NCI-H2081 (cell line): ENCODE measurements around the gene CD93.

ENCODE experiments used
- DNase-seq, 2 experiments: peaks; one replicate each; lab custom pipeline; 2025; lab: John Stamatoyannopoulos, UW

CD93 gene

DNA sequence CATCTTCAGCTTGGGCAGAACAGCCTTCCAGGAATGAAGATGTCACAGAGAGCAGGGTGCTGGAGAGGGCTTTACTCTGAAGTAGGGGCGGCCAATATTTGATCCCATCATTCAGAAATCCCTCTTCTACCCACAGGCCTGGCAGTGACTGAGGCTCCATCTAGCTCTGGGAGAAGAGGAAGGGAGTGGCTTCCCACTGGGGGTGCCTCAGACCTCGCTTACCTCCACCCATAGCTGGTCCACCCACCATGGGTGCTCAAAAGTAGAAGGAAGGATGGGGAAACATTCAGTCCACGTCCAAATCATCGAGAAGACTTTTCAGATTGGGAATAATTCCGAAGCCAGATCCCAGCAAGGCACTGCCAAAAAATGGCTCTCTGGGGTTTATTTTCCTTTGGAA lies 24.9 kb downstream of the CD93 start:
- no peak for DNase-seq

GRCh38 chr20:23060629-23061028 lies 25.5 kb downstream of the CD93 start:
- DNase-seq: no peak

GRCh38 chr20:23059846-23060245 lies 26.3 kb downstream of the CD93 start:
- DNase-seq: no peak

GRCh38 chr20:23059001-23059400 lies 27.1 kb downstream of the CD93 start:
- DNase-seq: no peak

GRCh38 chr20:23058240-23058639 lies 27.9 kb downstream of the CD93 start:
- no peak for DNase-seq

- no peak for DNase-seq
Observed at GRCh38 chr20:23052904-23053303, 33.2 kb downstream of the CD93 start.

GRCh38 chr20:23050847-23051627 lies 35.1 kb downstream of the CD93 start:
- DNase-seq: no peak

GRCh38 chr20:23050076-23050838 lies 35.9 kb downstream of the CD93 start:
- DNase-seq: no peak

DNA sequence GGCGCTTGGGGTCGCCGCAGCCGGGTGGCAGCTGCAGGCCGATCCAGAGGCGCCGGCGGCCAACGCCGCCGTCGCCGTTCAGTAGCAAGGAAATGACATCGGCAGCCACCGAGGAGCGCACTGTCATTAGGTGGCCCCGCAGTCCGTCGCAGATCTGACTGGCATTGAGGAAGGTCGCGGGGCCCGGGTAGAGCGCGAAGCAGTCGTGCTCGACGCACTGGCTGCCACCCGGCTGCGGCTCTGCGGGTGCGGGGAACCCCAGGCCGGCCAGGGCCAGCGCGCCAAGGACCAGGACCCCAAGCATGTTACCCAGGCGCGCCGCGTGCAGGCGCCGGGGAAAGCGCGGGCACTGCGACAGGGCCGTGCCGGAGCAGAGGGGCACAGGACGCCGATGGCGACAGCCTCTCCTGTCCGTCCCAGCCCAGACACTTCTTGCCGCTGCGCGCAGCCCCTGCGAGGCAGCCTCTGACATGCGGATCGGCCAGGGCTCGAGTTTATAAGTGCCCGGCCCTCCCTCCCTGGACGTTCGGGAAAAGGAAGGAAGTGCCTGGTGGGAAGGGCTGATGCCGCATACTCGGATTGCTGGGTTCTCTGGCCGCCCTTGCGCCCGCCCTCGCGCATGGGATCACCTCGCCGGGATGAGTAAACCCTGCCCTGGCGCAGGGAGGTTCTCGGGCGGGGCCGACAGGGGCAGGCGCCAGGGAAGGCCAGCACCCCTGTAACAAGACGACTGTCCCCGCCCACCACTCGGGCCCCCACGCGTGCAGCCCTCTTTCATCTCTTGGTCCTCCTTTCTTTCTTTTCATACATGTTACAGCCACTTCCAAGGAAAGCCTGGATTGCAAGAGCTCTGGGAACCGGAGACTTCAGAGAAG lies 36.7 kb downstream of the CD93 start, which contains the start of gene THBD:
TSS of gene THBD (minus strand) at position 472 of the 875 bp plus-strand sequence. CDS start at position 304, 168 bp downstream.
- peak in 1 of 2 experiments; percentile 46 for DNase-seq

GRCh38 chr20:23048283-23049200 lies 37.6 kb downstream of the CD93 start:
- peak in 1 of 2 experiments; percentile 63 for DNase-seq

DNA sequence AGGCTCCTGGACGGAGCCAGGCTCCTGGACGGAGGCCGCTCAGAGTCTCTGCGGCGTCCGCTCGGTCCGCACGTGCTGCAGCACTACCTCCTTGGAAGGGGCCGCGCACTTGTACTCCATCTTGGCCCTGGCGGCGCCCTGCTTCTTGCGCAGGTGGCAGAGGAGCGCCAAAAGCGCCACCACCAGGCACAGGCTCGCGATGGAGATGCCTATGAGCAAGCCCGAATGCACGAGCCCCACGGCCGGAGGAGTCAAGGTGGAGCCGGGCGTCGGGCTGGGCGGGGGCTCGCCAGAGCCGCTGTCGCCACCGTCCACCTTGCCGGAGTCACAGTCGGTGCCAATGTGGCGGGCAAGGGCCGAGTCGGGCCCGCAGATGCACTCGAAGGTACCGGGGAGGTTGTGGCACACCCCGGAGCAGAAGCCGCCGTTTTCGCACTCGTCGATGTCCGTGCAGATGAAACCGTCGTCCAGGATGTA lies 38.3 kb downstream of the CD93 start:
- no peak for DNase-seq

- no peak for DNase-seq
Observed at GRCh38 chr20:23047001-23047737, 39.0 kb downstream of the CD93 start.

DNA sequence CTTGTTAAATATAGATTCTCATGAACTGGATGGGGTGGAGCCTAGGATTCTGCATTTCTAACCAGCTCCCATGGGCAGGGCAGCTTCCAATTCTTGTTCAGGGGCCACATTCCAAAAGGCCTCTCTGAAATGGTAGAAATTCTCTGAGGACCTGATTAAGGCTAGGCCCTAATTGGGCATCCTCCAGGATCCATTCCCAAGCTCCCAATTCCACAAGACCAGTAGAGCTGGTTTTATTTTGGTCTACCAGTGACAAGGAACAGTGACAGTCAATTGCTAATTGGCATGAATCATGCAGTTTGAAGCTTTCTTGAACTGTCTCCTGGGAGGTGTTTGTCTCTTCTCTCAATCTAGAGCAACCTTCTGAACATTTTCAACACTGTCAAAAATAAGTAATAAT lies 39.7 kb downstream of the CD93 start:
- no peak for DNase-seq

DNA sequence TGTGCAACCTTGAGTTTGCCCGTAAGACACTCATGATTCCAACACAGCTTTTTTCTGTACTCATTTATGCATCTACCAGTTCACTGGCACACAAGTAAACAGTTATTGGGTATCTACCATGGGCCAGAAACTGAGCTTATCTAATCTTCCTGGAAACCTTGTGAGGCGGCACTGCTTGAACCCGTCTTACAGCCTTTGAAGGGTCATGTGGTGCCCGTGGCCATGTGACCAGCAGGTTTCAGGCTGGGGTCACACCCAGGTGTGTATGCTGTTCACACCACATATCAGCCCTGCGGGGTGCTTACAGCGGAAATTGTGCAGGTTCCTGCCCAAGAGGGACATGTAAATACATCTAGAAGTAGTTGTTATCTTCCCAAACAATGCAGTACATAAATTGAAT lies 42.7 kb downstream of the CD93 start:
- no peak for DNase-seq

DNA sequence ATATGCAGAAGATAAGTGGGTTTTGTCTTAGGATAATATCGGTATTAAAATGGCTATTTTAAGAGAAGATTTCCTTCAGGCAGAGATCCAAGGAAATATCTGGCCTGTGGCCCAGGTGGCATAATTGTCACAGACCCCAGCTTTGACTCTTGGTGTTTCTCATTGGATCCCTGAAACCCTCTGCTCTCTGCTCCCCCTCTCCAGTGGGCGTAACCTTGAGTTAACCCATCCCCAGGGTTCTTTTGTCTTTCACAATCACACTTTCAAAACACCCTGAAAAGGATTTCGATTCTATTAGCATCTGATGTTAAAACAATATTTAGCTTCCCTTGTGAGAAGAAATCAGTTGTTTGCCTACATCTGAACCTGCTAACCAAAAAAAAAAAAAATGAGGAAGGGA lies 43.9 kb downstream of the CD93 start:
- no peak for DNase-seq

DNA sequence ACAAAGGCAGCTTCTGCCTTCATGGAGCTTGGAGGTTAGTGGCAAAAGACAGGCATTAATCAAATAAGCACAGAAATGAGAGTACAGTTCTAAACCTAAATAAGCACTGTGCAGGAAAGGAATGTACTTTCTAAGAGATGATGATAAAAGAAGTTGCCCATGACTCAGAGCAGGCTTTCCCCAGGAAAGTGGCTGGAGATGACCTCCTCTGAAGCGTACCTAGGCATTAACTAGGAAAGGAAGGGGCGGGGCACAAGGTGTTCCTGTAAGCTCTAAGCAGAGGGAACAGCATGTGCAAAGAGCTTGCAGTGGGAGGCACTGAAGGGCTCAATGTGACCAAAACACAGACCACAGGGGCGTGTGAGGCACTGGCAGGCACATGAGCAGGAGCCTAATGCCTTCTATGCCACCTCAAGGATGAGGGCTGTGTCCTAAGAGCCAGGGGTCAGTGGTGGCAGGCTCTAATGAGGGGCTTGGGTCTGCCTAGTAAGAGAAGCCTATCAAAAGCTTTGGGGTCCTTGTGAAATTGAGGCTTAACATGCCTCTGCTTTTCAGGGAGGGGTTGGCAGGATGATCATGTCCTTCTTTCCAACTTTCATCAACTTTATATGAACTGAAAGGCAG lies 46.1 kb downstream of the CD93 start:
- DNase-seq: no peak

DNA sequence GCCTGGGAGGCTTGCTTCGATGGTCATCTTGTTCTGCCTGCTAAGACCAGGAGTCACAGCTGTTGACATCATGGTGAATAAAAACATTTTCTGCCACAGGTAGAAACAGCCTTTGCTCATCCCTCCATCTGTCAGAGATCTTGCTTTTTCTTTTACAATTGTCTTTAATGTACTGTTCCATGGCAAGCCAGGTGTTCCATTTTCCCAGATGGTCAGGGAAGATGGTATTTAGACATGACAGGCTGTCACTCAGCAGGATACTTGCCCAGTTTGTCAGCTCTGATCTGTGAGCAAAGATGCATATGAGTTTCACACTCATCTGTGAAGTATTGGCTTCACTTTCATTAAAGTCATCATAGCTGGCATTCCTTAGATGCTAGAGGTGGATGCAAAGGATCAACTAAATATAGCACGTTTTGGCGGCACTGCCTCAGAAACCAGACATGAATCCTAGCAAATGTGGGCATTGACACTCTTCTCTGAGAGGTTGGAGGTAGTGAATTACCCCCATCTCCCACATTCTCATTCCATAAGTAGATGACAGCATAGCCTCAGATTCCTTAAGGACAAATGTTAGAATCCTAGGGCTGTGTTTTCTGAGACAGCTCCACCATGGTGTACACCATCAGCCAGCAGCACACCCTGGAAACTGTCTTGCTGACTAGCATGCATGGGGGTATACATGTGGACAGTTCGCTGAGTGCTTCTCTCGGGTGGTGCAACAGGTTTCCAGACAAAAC lies 46.8 kb downstream of the CD93 start:
- DNase-seq: no peak

GRCh38 chr20:23037017-23037481 lies 49.1 kb downstream of the CD93 start:
- DNase-seq: no peak

- no peak for DNase-seq
Observed at GRCh38 chr20:23036371-23036770, 49.8 kb downstream of the CD93 start.
